ENCODE measurements around the gene NOTCH3. TPM values are rescaled to one million over a fixed set of nuclear protein-coding genes. Genes with fewer than 3 reads are reported as not detected.

Gene NOTCH3
- total RNA-seq, 2 donors from 2014 or later, result 31.8 to 48.0 TPM

DNA sequence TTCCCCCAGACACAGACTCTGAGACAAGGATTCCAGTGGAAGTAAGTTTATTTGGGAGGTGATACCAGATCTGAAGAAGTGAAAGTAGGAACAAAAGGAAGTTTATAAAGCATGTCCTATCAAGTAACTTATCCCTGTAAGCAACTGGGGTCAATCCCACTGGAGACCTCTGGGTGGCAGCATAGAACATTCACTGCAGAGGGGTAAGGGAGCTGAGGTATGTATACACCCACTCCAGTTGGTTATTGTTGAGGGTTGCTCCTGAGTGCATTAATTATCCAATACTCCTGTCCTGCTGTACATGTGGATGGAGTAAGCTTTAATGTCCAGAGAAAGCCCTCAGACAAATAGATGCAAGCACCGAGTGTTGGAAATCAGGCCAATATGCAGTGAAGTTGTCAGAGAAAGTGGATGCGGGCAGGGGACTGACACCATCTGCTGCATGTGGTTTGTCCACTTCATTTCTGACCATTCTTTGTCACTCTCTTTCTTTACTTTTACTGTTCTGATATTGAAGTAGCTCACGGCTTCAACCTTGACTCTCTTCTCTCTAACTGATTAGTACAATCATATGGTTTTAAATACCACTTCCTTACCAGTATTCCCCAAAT is 46.7 kb downstream of the NOTCH3 start:
- no peak for DNase-seq (ENCODE audit: low spot score)
- intact Hi-C loops (cut with DNase I), result no loop called here
- Histone ChIP-seq H3K27ac (no peak overlapping the region), H3K9me3 (no peaks in the 10 kb centered on the region), H3K27me3 (replicated peaks; ENCODE audit: insufficient read depth) (no peaks in the 10 kb centered on the region), H3K36me3 (no peaks in the 10 kb centered on the region), H3K4me1 (replicated peaks) (no peaks in the 10 kb centered on the region), H3K4me3 (no peak overlapping the region)
- TF ChIP-seq POLR2A (IDR thresholded peaks at IDR 0.05) (no peak), POLR2AphosphoS5 (IDR thresholded peaks at IDR 0.05) (no peak), CTCF (IDR thresholded peaks at IDR 0.05) (peak in 2 of 4 experiments; percentile 13 to 34)
- WGBS, result 99% methylated on average over 3 of the region's 3 CpGs

- TF ChIP-seq POLR2A (IDR thresholded peaks at IDR 0.05) (no peak), CTCF (IDR thresholded peaks at IDR 0.05) (no peak), POLR2AphosphoS5 (IDR thresholded peaks at IDR 0.05) (no peak)
- Histone ChIP-seq H3K4me3 (no peak overlapping the region), H3K36me3 (no peaks in the 10 kb centered on the region), H3K4me1 (replicated peaks) (no peaks in the 10 kb centered on the region), H3K27ac (no peak overlapping the region), H3K27me3 (replicated peaks; ENCODE audit: insufficient read depth) (no peaks in the 10 kb centered on the region), H3K9me3 (no peaks in the 10 kb centered on the region)
- no peak for DNase-seq (ENCODE audit: low spot score)
- 78% methylated on average over 5 of the region's 5 CpGs for WGBS
- intact Hi-C loops (cut with DNase I), result loop anchor here (2.0 kb wide), 1 partner anchor 57 kb away; no protein-coding TSS in a partner anchor
These were observed 51.1 kb downstream of the NOTCH3 start for GRCh38 chr19:15149737-15150136.

DNA sequence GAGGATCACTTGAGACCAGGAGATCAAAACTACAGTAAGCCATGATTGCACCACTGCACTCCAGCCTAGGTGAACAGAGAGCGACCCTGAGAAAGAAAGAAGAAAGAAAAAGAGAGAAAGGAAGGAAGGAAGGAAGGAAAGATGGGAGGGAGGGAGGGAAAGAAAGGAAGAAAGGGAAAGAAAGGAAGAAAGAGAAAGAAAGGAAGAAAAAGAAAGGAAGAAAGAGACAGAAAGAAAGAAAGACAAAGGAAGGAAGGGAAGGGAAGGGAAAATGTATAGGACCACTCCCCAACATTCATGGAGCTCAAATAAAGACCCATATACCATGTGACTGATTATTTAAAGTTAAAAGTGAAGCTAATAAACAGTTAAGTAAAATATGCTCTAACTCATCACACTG is 53.7 kb downstream of the NOTCH3 start:
- TF ChIP-seq POLR2A (IDR thresholded peaks at IDR 0.05) (no peak), POLR2AphosphoS5 (IDR thresholded peaks at IDR 0.05) (no peak), CTCF (IDR thresholded peaks at IDR 0.05) (no peak)
- H3K4me3 ChIP-seq, result no peak overlapping the region
- H3K9me3 ChIP-seq, result no peaks in the 10 kb centered on the region
- intact Hi-C loops (cut with DNase I), result no loop called here
- no peak overlapping the region for H3K27ac ChIP-seq
- no peaks in the 10 kb centered on the region for H3K36me3 ChIP-seq
- no peaks in the 10 kb centered on the region for H3K4me1 ChIP-seq (replicated peaks)
- no peak for DNase-seq (ENCODE audit: low spot score)
- whole genome bisulfite sequencing, result 84% methylated on average over 1 of the region's 1 CpG
- no peaks in the 10 kb centered on the region for H3K27me3 ChIP-seq (replicated peaks; ENCODE audit: insufficient read depth)

GRCh38 chr19:15144046-15144646 is 56.6 kb downstream of the NOTCH3 start:
- 95% methylated on average over 1 of the region's 1 CpG for WGBS
- Histone ChIP-seq H3K36me3 (no peaks in the 10 kb centered on the region), H3K27ac (no peak overlapping the region), H3K4me1 (replicated peaks) (no peaks in the 10 kb centered on the region), H3K4me3 (no peak overlapping the region), H3K9me3 (no peaks in the 10 kb centered on the region), H3K27me3 (replicated peaks; ENCODE audit: insufficient read depth) (no peaks in the 10 kb centered on the region)
- no peak for DNase-seq (ENCODE audit: low spot score)
- intact Hi-C loops (cut with DNase I), result no loop called here
- no peak for TF ChIP-seq POLR2AphosphoS5 (IDR thresholded peaks at IDR 0.05)
- no peak for TF ChIP-seq POLR2A (IDR thresholded peaks at IDR 0.05)
- TF ChIP-seq CTCF (IDR thresholded peaks at IDR 0.05), result no peak

DNA sequence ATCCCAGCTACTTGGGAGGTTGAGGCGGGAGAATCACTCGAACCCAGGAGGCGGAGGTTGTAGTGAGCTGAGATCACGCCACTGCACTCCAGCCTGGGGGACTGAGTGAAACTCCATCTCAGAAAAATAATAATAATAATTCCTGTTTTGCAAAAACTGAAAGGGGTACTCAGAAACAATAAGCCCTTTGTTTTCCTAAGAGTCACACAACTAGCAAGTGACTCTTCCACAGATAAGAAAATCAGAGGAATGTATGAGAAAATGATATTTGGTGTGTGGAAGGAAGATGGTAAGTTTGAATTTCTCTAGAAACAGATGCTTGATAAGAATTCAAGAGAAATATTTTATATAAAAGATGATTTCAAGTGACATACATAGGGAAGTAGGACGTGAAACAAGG is 58.5 kb downstream of the NOTCH3 start:
- H3K27me3 ChIP-seq (replicated peaks; ENCODE audit: insufficient read depth), result no peaks in the 10 kb centered on the region
- H3K4me1 ChIP-seq (replicated peaks), result no peaks in the 10 kb centered on the region
- WGBS, result 85% methylated on average over 5 of the region's 5 CpGs
- H3K4me3 ChIP-seq, result no peak overlapping the region
- intact Hi-C loops (cut with DNase I), result no loop called here
- no peak for TF ChIP-seq POLR2A (IDR thresholded peaks at IDR 0.05)
- TF ChIP-seq CTCF (IDR thresholded peaks at IDR 0.05), result no peak
- TF ChIP-seq POLR2AphosphoS5 (IDR thresholded peaks at IDR 0.05), result no peak
- H3K36me3 ChIP-seq, result no peaks in the 10 kb centered on the region
- H3K9me3 ChIP-seq, result no peaks in the 10 kb centered on the region
- no peak for DNase-seq (ENCODE audit: low spot score)
- no peak overlapping the region for H3K27ac ChIP-seq
